HG03135 (cell line): ENCODE results near the gene SAMD8.
A peak's percentile ranks its signal among the peaks of the same experiment; 100 is the strongest.

Source experiments
- ATAC-seq: cut with Tn5 transposase; IDR thresholded peaks from one replicate; pipeline ENCODE4 v1.9.1; 2021; ENCODE audit warnings: mild to moderate bottlenecking, moderate library complexity; ENCODE audit not compliant: unreplicated experiment

The SAMD8 gene

GRCh38 chr10:75111365-75111906, at the start of gene SAMD8:
Gene SAMD8 (plus strand): TSS chr10:75111656. CDS start chr10:75150529, 38,873 bp downstream.
- ATAC-seq, result peak; percentile 81

- ATAC-seq, result no peak
Measured at GRCh38 chr10:75061709-75062505, 49.5 kb upstream of the SAMD8 start.

DNA sequence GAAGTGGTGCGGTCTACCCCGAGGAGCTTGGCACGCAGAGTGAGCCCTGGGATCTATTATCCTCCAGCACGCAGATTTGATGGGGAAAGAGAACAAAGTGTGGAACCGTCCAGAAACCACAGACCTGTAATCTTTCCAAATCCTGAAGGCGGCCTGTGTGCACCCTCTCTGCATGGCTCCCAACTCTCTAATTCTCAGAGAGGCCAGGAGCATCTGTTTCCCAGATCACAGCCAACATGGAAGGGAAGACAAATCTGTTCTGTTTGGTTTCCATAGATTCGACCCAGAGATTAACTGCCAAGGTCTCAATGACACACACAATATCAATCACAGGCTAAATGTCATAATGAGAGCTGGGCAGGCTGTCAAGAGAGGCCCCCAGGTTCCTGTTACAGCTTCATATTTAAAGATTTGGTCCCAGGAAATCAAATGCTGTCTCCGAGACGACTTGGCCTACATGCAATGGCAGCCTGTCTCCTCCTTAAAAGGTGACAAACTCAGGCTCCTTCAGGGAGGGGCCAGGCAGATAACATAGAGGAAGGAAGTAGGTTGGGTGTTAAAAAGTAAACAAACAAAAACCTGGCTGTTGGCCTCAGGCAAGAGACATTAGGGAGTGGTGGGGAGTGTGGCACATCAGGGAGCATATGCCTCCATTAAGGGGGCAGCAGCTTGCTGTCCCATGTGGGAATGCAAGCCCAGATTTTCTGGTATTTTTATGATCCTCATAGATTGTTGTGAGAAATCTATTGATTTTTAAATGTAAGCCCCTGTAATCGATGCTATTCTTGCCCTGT, 48.8 kb upstream of the SAMD8 start:
- ATAC-seq, result no peak

GRCh38 chr10:75063461-75064230, 47.8 kb upstream of the SAMD8 start:
- ATAC-seq, result no peak

DNA sequence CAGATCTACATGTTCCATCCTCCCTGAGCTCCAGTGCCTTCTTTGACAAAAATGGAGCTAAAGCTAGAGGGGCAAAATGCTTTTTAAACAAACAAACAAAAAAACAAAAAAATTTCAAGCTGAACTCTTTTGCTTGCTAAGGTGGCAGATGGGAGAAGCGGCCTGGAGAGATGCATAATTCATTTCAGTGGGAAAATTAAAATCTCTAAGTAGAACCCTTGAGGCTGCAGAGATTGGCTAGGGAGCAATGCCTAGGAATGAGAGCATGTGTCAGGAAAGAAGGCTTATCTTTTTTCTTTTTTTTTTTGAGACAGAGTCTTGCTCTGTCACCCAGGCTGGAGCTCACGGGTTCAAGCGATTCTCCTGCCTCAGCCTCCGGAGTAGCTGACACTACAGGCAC, 46.4 kb upstream of the SAMD8 start:
- no peak for ATAC-seq

DNA sequence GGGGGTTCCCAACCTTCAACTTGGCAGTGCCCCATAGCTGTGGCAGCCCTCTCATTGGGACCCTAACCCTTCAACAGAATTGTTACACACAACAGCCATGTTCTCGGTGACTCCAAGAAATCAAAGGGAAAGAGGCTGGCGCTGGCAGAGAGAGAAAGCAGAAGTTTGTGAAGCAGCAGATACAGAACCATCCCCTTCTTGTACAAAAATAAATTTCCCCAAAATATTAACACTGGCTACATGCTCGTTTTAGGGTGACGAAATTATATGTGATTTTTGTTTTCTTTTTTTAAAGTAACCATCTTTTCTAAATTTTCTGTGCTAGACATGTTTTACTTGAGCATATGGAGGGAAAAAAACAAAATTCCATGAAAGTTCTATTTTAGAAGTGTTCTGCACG, 45.2 kb upstream of the SAMD8 start:
- ATAC-seq, result no peak

- no peak for ATAC-seq
Measured at GRCh38 chr10:75067272-75067671, 44.2 kb upstream of the SAMD8 start.

- ATAC-seq, result no peak
Measured at GRCh38 chr10:75068523-75068922, 42.9 kb upstream of the SAMD8 start.

DNA sequence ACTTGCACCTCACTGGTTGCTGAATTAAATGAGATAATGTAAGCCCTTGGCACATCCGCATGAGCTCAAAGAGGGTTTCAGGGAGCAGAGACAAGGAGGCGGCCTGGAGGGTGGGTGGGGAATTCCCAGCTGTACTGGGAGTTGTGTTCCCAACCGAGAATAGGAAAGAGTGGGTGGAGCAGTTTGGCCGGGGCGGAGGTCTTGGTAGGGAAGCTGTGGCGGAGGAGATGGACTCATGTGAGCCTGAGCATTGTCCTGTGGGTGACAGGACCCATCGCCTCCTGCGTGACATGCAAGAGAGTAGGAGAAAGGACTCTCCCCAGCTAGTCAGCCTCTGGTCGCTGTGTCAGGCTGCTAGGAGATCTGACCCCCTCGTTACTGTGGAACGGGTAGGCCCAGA, 41.0 kb upstream of the SAMD8 start:
- no peak for ATAC-seq

DNA sequence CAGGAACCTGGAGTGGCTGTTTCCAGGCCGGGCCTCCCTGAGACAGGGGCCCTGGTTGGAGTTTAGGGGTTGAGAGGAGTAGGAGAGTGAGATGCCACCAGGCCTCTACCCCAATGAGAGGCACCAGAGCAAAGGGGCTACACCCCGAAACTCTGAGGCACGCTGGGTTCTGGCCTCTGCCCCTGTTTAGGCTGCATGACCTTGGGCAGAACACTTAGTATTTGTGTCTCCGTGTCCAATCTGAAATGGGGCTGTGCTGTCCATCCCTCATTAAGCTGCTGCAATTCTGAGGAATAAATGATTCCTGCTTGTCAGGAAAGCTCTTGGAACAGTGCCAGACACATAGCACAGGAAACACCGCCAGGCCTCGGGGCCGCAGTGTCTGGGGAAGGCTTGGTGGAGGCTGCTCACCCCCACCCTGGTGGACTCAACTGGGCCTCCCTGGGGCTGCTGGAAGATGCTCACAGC, 40.5 kb upstream of the SAMD8 start:
- no peak for ATAC-seq

DNA sequence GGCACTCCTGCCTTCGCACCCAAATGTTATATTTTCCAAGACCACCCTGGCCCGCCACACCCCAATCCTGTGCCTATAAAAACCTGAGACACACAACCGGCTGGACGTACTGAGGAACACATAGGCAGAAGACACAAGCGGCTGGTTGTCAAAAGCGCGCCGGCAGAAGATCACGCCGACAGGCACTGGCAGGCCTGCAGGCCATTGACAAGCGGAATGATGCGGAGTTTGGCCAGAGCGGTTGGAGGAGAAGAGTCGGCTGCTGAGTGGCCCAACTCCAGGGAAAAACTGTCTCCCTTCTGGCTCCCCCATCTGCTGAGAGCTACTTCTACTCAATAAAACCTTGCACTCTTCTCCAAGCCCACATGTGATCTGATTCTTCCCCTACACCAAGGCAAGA, 39.7 kb upstream of the SAMD8 start:
- no peak for ATAC-seq

DNA sequence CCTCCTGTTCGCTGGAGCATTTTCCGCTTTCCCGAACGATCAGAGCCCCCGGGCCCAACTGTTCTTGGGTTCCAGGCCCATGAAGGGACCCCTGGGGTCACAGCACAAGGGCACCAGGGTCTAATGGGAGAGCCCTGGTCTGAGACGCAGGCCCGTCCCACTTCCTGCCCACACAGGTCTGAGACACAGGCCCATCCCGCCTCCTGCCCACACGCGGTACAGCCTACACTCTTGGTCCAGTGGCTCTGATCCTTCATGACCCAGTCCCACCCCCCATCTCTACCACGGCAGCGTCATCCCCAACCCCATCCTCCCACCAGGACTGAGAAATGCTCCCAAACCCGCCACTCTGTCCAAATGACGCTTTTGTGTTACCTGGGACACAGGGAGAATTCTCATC, 38.7 kb upstream of the SAMD8 start:
- ATAC-seq, result no peak

GRCh38 chr10:75073442-75073841, 38.0 kb upstream of the SAMD8 start:
- ATAC-seq, result no peak

DNA sequence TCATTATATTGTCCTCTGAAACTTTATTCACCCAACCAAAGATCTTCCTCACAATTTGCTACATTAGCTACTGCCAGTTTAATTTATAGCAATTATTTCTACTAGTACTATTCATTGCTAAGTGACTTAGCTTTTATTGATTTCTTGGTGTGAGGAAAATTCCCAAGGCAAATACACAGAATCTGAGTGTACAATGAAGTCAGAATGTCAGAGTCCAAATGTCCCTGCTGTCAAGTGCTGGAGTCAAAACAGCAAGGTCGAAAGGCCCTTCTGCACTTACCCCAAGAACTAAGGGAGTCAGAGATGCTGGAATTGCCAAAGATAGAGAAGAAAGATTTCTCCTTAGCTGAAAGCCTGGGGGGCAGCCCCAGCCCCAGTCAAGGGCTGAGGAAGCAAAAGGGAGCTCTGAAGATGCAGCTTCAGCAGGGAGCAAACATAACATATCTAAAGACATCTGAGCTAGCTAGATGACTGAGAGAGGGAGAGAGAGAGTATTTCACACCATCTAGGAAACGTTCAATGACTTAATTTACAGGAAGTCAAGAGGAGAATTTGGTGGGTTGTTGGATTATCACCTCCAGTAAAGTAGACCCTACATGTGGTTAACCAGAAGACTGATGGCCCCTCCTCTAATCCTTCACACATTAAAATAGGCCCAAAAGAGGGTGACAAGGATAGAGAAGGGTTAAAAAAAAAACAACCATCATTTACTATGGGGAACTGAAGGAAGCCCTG, 36.6 kb upstream of the SAMD8 start:
- no peak for ATAC-seq

- no peak for ATAC-seq
Measured at GRCh38 chr10:75076348-75076747, 35.1 kb upstream of the SAMD8 start.

GRCh38 chr10:75079436-75080083, 31.9 kb upstream of the SAMD8 start:
- no peak for ATAC-seq

DNA sequence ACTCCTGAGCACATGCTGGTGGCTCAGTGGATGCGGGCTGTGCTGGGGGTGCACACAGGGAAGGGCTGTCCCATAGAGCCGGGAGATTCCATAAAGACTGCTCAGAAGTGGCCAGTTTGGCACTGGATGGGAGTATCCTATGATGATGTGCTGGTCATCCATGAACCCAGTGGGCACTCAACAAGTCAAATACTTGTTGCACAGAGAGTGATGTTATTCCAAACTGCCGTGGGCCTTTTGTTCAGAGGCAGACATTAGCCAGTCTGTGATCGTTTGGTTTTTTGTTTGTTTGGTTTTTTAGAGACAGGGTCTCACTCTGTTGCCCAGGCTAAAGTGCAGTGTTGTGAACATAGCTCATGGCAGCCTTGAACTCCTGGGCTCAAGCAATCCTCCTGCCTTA, 30.9 kb upstream of the SAMD8 start:
- ATAC-seq, result no peak

DNA sequence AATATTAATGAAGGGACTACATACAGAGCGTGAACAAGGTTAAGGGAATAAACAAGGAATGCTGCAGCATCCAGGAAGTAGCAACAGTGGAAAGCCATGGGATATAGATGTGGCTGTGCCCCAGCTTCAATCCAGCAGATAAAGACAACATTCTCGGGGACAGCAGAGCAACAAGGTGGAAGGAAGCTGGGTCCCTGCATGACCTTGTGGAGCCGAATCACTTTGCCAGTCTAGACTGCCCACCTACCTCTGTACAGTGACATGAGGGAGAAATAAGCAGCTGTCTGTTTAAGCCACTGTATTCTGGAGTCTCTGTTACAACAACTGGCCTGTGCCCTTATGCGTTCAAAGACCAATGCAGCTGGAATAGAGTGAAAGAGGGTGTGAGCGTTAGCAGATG, 30.1 kb upstream of the SAMD8 start:
- no peak for ATAC-seq

GRCh38 chr10:75083972-75084833, 27.3 kb upstream of the SAMD8 start:
- ATAC-seq, result no peak
